ENCODE results near the gene LRRC9. TPM values are rescaled to one million over a fixed set of nuclear protein-coding genes. Genes with fewer than 3 reads are reported as not detected.

LRRC9 gene
- polyA plus RNA-seq, 1 donor, result 0.34 TPM

Other genes starting within 250 kb of the LRRC9 start
- 2.4 TPM for gene RTN1, start 49.4 kb upstream of the LRRC9 start, polyA plus RNA-seq (ENCODE audit: insufficient read length)
- gene PCNX4, start 171.8 kb downstream of the LRRC9 start, polyA plus RNA-seq (ENCODE audit: insufficient read length), result 49.2 TPM
- 93.9 TPM for gene DHRS7, start 245.3 kb downstream of the LRRC9 start, polyA plus RNA-seq (ENCODE audit: insufficient read length)

All from hindlimb muscle (tissue), 1 donor.